Loucy (cell line): ENCODE measurements around the gene ADAMTS19.

Experiments
- EZH2phosphoT487 ChIP-seq: fragments of 200-600 bp; IDR thresholded peaks from 2 replicates; pipeline ENCODE4 v1.6.1; 2018; ENCODE audit warnings: antibody characterized with exemption, mild to moderate bottlenecking, moderate library complexity, borderline replicate concordance
- TF ChIP-seq, protein P1 (sequence below): fragments of 200-600 bp; sonication (generic); conservative IDR thresholded peaks from 2 replicates; pipeline ENCODE4 v1.5.1; 2014; ENCODE audit warnings: mild to moderate bottlenecking, antibody characterized with exemption, low read length

DNA sequence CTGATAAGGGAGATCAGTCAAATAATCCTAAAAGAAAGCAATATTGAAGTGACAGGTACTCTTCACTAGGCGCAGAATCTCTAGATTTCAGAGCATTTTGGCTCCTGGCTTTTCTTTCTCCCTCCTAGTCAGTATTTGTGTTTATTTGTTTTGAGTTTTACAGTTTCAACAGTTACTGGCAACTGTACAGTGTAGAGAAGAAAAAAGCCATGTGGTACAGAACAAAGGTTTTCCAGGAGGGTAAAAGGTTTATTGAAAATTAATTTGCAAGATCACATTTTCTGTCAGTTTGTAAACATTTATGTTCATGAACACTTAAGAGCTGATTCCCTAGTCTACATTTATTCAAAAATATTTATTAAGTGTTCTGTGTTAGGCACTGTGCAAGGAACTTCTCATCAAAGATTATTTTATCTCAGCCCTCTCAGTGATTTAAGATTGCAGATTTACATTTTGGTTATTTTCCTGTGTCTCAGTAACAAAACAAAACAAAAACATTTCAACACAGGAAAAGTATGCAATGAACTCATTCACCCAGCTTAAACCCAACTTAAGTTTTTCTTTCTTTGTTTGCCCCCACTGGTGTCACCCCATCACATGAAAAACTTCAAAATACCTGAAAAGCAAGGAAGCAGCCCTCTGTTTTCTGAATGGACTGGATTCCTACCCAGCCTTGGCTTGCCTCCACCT, 300.7 kb downstream of the ADAMTS19 start:
- TF ChIP-seq, protein P1, sequence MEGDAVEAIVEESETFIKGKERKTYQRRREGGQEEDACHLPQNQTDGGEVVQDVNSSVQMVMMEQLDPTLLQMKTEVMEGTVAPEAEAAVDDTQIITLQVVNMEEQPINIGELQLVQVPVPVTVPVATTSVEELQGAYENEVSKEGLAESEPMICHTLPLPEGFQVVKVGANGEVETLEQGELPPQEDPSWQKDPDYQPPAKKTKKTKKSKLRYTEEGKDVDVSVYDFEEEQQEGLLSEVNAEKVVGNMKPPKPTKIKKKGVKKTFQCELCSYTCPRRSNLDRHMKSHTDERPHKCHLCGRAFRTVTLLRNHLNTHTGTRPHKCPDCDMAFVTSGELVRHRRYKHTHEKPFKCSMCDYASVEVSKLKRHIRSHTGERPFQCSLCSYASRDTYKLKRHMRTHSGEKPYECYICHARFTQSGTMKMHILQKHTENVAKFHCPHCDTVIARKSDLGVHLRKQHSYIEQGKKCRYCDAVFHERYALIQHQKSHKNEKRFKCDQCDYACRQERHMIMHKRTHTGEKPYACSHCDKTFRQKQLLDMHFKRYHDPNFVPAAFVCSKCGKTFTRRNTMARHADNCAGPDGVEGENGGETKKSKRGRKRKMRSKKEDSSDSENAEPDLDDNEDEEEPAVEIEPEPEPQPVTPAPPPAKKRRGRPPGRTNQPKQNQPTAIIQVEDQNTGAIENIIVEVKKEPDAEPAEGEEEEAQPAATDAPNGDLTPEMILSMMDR: no peak
- no peak for TF ChIP-seq EZH2phosphoT487
